ENCODE results near the gene GLDN.

DNA sequence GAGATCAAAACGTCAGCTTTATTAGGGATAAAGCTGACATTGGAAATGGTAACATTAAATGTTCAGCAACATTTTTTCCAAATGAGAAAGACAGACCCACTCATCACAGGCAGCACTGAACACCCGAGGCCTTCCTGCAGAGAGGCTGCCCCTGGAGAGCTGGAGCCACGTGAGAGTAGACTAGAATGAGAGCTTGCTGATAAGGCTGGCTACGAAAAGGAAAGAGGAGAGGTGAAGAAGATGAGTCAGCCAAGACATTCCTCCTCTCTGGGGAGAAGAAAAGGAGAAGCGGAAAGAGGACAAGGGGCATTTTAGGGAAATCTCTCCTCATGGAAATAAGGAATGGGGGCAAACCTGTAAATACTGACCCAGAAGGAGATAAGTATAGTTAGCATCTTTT, 10.3 kb upstream of the GLDN start:
- TF ChIP-seq POLR2AphosphoS5 (IDR thresholded peaks at IDR 0.05; ENCODE audit: insufficient read depth in 1 of 2, low read depth in 1 of 2) (no peak), POLR2A (IDR thresholded peaks at IDR 0.05) (no peak)
- TF ChIP-seq, protein P1, sequence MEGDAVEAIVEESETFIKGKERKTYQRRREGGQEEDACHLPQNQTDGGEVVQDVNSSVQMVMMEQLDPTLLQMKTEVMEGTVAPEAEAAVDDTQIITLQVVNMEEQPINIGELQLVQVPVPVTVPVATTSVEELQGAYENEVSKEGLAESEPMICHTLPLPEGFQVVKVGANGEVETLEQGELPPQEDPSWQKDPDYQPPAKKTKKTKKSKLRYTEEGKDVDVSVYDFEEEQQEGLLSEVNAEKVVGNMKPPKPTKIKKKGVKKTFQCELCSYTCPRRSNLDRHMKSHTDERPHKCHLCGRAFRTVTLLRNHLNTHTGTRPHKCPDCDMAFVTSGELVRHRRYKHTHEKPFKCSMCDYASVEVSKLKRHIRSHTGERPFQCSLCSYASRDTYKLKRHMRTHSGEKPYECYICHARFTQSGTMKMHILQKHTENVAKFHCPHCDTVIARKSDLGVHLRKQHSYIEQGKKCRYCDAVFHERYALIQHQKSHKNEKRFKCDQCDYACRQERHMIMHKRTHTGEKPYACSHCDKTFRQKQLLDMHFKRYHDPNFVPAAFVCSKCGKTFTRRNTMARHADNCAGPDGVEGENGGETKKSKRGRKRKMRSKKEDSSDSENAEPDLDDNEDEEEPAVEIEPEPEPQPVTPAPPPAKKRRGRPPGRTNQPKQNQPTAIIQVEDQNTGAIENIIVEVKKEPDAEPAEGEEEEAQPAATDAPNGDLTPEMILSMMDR (IDR thresholded peaks at IDR 0.05) = no peak

Measured in vagina (tissue), 2 donors.